ENCODE measurements around the gene EIF4E1B. TPM values are rescaled to one million over a fixed set of nuclear protein-coding genes. Genes with fewer than 3 reads are reported as not detected.

EIF4E1B gene
- total RNA-seq, 4 donors from 2014 or later: not detected

- no peak for ATAC-seq
- H3K36me3 ChIP-seq: no peaks in the 10 kb centered on the region
- H3K4me1 ChIP-seq: no peaks in the 10 kb centered on the region
- H3K9me3 ChIP-seq: no peaks in the 10 kb centered on the region
- no peak overlapping the region for H3K4me3 ChIP-seq
- no peak for DNase-seq
- in situ Hi-C loops (cut with MboI; ENCODE audit: low sequenced_read_pairs in 4 of 4): loop anchor here in 2 of 4 donors (25.0 kb wide), 2 partner anchors 299 to 449 kb away; no protein-coding TSS in a partner anchor
- intact Hi-C loops (cut with DNase I; ENCODE audit: low total_unique reads): loop anchor here (5.0 kb wide), 1 partner anchor 91 kb away; no protein-coding TSS in a partner anchor
- H3K27ac ChIP-seq: no peak overlapping the region
- TF ChIP-seq POLR2A (IDR thresholded peaks at IDR 0.05): no peak
- TF ChIP-seq, protein P1, sequence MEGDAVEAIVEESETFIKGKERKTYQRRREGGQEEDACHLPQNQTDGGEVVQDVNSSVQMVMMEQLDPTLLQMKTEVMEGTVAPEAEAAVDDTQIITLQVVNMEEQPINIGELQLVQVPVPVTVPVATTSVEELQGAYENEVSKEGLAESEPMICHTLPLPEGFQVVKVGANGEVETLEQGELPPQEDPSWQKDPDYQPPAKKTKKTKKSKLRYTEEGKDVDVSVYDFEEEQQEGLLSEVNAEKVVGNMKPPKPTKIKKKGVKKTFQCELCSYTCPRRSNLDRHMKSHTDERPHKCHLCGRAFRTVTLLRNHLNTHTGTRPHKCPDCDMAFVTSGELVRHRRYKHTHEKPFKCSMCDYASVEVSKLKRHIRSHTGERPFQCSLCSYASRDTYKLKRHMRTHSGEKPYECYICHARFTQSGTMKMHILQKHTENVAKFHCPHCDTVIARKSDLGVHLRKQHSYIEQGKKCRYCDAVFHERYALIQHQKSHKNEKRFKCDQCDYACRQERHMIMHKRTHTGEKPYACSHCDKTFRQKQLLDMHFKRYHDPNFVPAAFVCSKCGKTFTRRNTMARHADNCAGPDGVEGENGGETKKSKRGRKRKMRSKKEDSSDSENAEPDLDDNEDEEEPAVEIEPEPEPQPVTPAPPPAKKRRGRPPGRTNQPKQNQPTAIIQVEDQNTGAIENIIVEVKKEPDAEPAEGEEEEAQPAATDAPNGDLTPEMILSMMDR (IDR thresholded peaks at IDR 0.05 in 4 of 5, conservative IDR thresholded peaks at IDR 0.05 in 1 of 5): no peak
- peaks cover 18 to 25% (median 18%) of the 10 kb centered on the region in 3 donors for H3K27me3 ChIP-seq
Observed at GRCh38 chr5:176663566-176663965, 33.1 kb downstream of the EIF4E1B start.

DNA sequence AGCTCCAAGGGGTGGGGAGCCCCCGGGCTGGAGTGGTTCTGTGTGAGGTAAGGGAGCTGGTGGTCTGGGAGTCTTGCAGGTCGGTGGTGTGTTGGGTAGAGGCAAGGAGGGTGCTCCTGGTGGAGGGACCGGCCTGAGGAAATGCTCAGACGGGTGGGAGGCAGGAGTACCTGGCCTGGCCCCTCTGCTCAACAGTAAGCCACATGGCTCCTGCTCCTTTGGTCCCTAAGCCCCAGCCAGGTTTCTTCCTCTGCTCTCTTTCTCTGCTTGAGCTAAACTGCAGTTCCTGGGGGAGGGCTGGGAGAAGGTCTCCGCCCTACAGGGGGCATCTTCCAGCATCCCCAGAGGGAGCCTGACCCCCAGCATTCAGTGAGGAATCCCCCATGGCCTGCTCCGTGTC, 34.0 kb downstream of the EIF4E1B start:
- intact Hi-C loops (cut with DNase I; ENCODE audit: low total_unique reads) (loop anchor here (5.0 kb wide), 1 partner anchor 92 kb away; no protein-coding TSS in a partner anchor), in situ Hi-C loops (cut with MboI; ENCODE audit: low sequenced_read_pairs in 4 of 4) (loop anchor here in 2 of 4 donors (25.0 kb wide), 2 partner anchors 298 to 448 kb away; no protein-coding TSS in a partner anchor)
- no peaks in the 10 kb centered on the region for H3K9me3 ChIP-seq
- no peak for DNase-seq
- no peaks in the 10 kb centered on the region for H3K4me1 ChIP-seq
- no peak for ATAC-seq
- no peak overlapping the region for H3K27ac ChIP-seq
- H3K4me3 ChIP-seq: no peak overlapping the region
- TF ChIP-seq, protein P1 (IDR thresholded peaks at IDR 0.05 in 4 of 5, conservative IDR thresholded peaks at IDR 0.05 in 1 of 5): no peak
- no peak for TF ChIP-seq POLR2A (IDR thresholded peaks at IDR 0.05)
- peaks cover 18 to 25% (median 18%) of the 10 kb centered on the region in 3 donors for H3K27me3 ChIP-seq
- H3K36me3 ChIP-seq: no peaks in the 10 kb centered on the region

- no peak for TF ChIP-seq POLR2A (IDR thresholded peaks at IDR 0.05)
- TF ChIP-seq, protein P1 (IDR thresholded peaks at IDR 0.05 in 4 of 5, conservative IDR thresholded peaks at IDR 0.05 in 1 of 5): no peak
- H3K4me1 ChIP-seq: no peaks in the 10 kb centered on the region
- no peak overlapping the region for H3K27ac ChIP-seq
- intact Hi-C loops (cut with DNase I; ENCODE audit: low total_unique reads): loop anchor here (5.0 kb wide), 1 partner anchor 93 kb away; no protein-coding TSS in a partner anchor
- H3K36me3 ChIP-seq: no peaks in the 10 kb centered on the region
- no peak for ATAC-seq
- no peak overlapping the region for H3K4me3 ChIP-seq
- H3K9me3 ChIP-seq: no peaks in the 10 kb centered on the region
- no peak for DNase-seq
- in situ Hi-C loops (cut with MboI; ENCODE audit: low sequenced_read_pairs in 4 of 4): loop anchor here in 2 of 4 donors (25.0 kb wide), 2 partner anchors 297 to 447 kb away; no protein-coding TSS in a partner anchor
- H3K27me3 ChIP-seq: peaks cover 18 to 25% (median 20%) of the 10 kb centered on the region in 3 donors
Observed at GRCh38 chr5:176664886-176665285, 34.4 kb downstream of the EIF4E1B start.

GRCh38 chr5:176665517-176665916, 35.0 kb downstream of the EIF4E1B start:
- in situ Hi-C loops (cut with MboI; ENCODE audit: low sequenced_read_pairs in 4 of 4) (loop anchor here in 2 of 4 donors (25.0 kb wide), 2 partner anchors 297 to 447 kb away; no protein-coding TSS in a partner anchor), intact Hi-C loops (cut with DNase I; ENCODE audit: low total_unique reads) (no loop called here)
- Histone ChIP-seq H3K27ac (no peak overlapping the region), H3K4me1 (no peaks in the 10 kb centered on the region), H3K36me3 (no peaks in the 10 kb centered on the region), H3K27me3 (peaks cover 18 to 25% (median 21%) of the 10 kb centered on the region in 3 donors), H3K9me3 (no peaks in the 10 kb centered on the region), H3K4me3 (no peak overlapping the region)
- ATAC-seq: no peak
- no peak for DNase-seq
- no peak for TF ChIP-seq POLR2A (IDR thresholded peaks at IDR 0.05)
- TF ChIP-seq, protein P1 (IDR thresholded peaks at IDR 0.05 in 4 of 5, conservative IDR thresholded peaks at IDR 0.05 in 1 of 5): no peak
